ENCODE results near the gene CYB561. TPM values are rescaled to one million over a fixed set of nuclear protein-coding genes. Genes with fewer than 3 reads are reported as not detected.

The CYB561 gene
- 26.6 and 33.0 TPM in 2 replicates for total RNA-seq (2014; rRNA removed; shearing (Covaris generic))

- DNase-seq (ENCODE audit: low spot score), result no peak
Measured at GRCh38 chr17:63445954-63446752, at the start of gene CYB561. Gene CYB561 (minus strand): TSS chr17:63446306. CDS start chr17:63437547, 8,759 bp downstream.

GRCh38 chr17:63495491-63495890 lies 49.4 kb upstream of the CYB561 start:
- no peak for DNase-seq (ENCODE audit: low spot score)

GRCh38 chr17:63494300-63494928 lies 48.3 kb upstream of the CYB561 start:
- DNase-seq (ENCODE audit: low spot score), result no peak

GRCh38 chr17:63493411-63493810 lies 47.3 kb upstream of the CYB561 start:
- DNase-seq (ENCODE audit: low spot score), result no peak

GRCh38 chr17:63492940-63493339 lies 46.8 kb upstream of the CYB561 start:
- DNase-seq (ENCODE audit: low spot score), result no peak

- no peak for DNase-seq (ENCODE audit: low spot score)
Measured at GRCh38 chr17:63491977-63492618, 46.0 kb upstream of the CYB561 start.

- DNase-seq (ENCODE audit: low spot score), result no peak
Measured at GRCh38 chr17:63491413-63491812, 45.3 kb upstream of the CYB561 start.

GRCh38 chr17:63490858-63491400 lies 44.8 kb upstream of the CYB561 start:
- no peak for DNase-seq (ENCODE audit: low spot score)

GRCh38 chr17:63490329-63490728 lies 44.2 kb upstream of the CYB561 start:
- DNase-seq (ENCODE audit: low spot score), result no peak

- DNase-seq (ENCODE audit: low spot score), result no peak
Measured at GRCh38 chr17:63489291-63489690, 43.2 kb upstream of the CYB561 start.

GRCh38 chr17:63488851-63489250 lies 42.7 kb upstream of the CYB561 start:
- no peak for DNase-seq (ENCODE audit: low spot score)

- DNase-seq (ENCODE audit: low spot score), result no peak
Measured at GRCh38 chr17:63487014-63487339, 40.9 kb upstream of the CYB561 start.

GRCh38 chr17:63486317-63487013 lies 40.4 kb upstream of the CYB561 start:
- no peak for DNase-seq (ENCODE audit: low spot score)

GRCh38 chr17:63483655-63484575 lies 37.8 kb upstream of the CYB561 start:
- DNase-seq (ENCODE audit: low spot score), result no peak

GRCh38 chr17:63483038-63483437 lies 36.9 kb upstream of the CYB561 start:
- no peak for DNase-seq (ENCODE audit: low spot score)

GRCh38 chr17:63482509-63482908 lies 36.4 kb upstream of the CYB561 start:
- DNase-seq (ENCODE audit: low spot score), result no peak

- no peak for DNase-seq (ENCODE audit: low spot score)
Measured at GRCh38 chr17:63481488-63481870, 35.4 kb upstream of the CYB561 start.

- DNase-seq (ENCODE audit: low spot score), result no peak
Measured at GRCh38 chr17:63480826-63481487, 34.9 kb upstream of the CYB561 start.

GRCh38 chr17:63480192-63480784 lies 34.2 kb upstream of the CYB561 start:
- DNase-seq (ENCODE audit: low spot score), result no peak
